ENCODE results near the gene APOH.

Gene APOH

GRCh38 chr17:66233023-66233753 lies 4.0 kb upstream of the APOH start:
- DNase-seq, result no peak

- no peak for DNase-seq
These were observed 1.8 kb upstream of the APOH start for GRCh38 chr17:66230922-66231591.

- DNase-seq, result no peak
These were observed 746 bp upstream of the APOH start for GRCh38 chr17:66229783-66230538.

- no peak for DNase-seq
These were observed 1.8 kb downstream of the APOH start for GRCh38 chr17:66227212-66228045.

- DNase-seq, result no peak
These were observed 6.3 kb downstream of the APOH start for GRCh38 chr17:66222798-66223350.

- no peak for DNase-seq
These were observed 7.3 kb downstream of the APOH start for GRCh38 chr17:66221755-66222530.

GRCh38 chr17:66221343-66221742 lies 7.9 kb downstream of the APOH start:
- DNase-seq, result no peak

- DNase-seq, result no peak
These were observed 9.0 kb downstream of the APOH start for GRCh38 chr17:66220079-66220835.

- DNase-seq, result no peak
These were observed 13.7 kb downstream of the APOH start for GRCh38 chr17:66215529-66215911.

- peak; percentile 97 for DNase-seq
These were observed 14.2 kb downstream of the APOH start for GRCh38 chr17:66214884-66215528.

GRCh38 chr17:66211047-66211810 lies 18.0 kb downstream of the APOH start:
- DNase-seq, result no peak

- no peak for DNase-seq
These were observed 19.0 kb downstream of the APOH start for GRCh38 chr17:66210208-66210574.

- DNase-seq, result no peak
These were observed 21.3 kb downstream of the APOH start for GRCh38 chr17:66207936-66208335.

- no peak for DNase-seq
These were observed 25.8 kb downstream of the APOH start for GRCh38 chr17:66203274-66204015.

GRCh38 chr17:66200685-66201092 lies 28.5 kb downstream of the APOH start:
- peak; percentile 70 for DNase-seq

GRCh38 chr17:66198242-66198641 lies 31.0 kb downstream of the APOH start:
- DNase-seq, result no peak

- no peak for DNase-seq
These were observed 36.9 kb downstream of the APOH start for GRCh38 chr17:66192378-66192687.

- DNase-seq, result peak; percentile 93
These were observed 37.4 kb downstream of the APOH start, which contains the start of gene CEP112 for GRCh38 chr17:66191593-66192377. TSS of gene CEP112 (minus strand) at chr17:66192133.

Data from NCI-H146 (cell line).